Measurements from ENCODE around the gene RNF38.
"Not testable (repeated sequence)": the region's sequence is repeated elsewhere in the genome, so short reads cannot be mapped to it uniquely, and the experiment has no call there.

The RNF38 gene

DNA sequence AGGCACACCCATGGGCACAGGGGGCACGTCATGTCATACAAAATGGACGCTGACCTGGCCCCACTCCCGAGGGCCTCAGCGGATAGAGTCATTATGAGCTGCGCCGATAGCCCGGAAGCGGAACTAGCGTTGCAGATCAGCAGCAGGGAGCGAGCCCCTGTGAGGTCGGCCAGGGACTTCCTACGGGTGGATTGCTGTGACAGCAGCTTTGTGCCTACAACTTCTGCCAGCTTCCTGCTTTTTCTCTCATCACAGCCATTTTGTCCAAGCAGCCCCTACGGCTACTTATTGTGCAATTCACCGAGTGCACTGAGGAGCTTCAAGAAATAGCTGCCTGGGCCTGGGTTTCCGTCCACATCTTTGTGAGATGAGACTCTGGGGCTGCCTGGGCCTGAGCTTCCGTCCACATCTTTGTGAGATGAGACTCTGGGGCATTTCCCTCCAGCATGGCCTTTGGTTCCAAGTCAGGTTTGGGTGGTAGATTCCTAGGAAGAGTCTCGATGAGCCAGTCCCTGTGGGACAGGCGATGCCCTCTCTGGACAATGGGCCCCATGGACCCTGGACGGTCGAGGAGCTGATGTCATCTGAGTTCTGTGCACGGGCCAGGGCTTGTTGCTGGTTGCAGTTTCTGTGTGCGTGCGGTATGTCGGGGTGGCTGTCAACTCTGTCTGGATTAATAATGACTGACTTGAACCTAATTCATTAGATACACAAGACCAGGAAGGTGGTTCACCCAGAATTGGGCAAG lies 74.8 kb downstream of the RNF38 start:
- no peak for DNase-seq

DNA sequence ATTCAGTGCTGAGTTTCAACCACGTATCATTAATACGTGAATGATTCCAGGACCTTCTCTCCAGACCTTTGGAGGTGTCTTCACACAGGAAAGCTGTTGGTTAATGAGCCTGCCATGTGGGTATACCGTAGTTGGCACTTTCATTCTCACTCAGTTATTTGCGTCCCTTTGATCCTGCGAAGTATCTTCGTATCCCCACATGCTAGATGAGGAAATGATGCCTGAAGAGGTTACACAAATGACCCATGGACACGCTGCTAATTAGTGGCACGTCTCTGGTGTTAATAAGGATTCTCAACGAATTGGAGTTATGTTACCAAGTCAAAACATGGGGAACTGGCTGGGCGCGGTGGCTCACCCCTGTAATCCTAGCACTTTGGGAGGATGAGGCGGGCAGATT lies 76.1 kb downstream of the RNF38 start:
- DNase-seq: no peak

DNA sequence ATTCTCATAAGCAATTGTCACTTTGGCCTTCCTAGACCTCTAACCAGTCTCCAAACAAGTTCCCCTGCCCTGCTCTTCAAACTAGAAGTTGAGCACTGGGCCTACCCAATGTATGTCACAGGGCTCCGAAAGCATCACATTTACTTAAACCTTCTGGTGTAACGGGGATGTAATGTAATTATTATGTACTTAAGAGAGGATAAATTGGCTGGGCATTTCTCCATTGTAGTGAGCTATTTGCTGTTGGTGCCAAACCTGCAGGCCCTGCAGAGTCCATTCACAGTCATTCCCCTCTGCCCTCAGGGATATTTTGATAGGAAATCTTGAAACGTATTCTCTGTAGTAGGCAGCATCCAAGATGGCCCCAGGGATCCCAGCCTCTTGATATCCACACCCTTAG lies 77.6 kb downstream of the RNF38 start:
- no peak for DNase-seq

DNA sequence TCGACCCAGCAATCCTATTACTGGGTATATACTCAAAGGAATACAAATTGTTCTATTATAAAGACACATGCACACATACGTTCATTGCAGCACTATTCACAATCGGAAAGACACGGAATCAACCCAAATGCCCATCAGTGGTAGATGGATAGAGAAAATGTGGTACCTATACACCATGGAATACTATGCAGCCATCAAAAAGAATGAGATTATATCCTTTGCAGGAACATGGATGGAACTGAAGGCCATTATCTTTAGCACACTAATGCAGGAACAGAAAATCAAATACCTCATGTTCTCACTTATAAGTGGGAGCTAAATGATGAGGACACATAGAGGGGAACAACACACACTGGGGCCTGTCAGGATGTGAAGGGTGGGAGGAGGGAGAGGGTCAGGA lies 78.2 kb downstream of the RNF38 start:
- not testable (repeated sequence) for DNase-seq

DNA sequence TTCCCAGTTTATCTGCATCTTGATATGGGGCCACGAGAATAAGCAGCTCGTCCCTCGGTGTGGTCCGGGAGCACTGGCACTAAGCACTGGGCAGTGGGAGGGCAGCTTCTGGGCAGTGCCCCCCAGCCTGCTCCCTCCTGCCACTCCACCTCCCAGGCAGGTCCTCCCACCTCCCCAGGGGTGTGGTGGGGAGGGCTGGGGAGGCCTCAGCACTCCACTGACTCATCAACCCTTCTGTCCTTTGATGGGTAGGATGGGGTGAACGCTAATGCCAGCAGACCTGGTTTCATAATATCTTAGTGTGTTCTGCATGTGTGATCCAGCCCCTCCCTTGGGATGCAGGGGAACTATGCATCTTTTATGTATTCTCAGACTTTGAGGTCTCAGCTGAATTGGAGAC lies 79.6 kb downstream of the RNF38 start:
- no peak for DNase-seq

DNA sequence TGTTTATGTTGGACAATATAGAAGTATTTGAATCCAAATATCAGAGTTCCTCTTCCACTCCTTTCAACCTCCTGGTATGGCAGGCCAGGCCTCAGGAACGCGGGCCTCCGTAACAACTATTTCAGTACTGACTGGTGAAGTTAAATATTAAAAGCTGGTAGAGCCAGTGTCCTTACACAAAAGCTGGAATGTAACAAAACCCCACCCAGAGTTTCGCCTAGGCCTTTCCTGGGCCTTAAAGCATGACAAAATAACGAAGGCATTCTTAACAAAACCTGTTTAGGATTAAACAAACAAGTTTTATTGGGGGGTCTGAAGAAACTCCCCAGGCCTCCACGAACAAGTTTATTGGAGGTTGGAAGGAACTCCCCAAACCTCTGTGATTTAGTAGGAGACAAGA lies 80.3 kb downstream of the RNF38 start:
- no peak for DNase-seq

DNA sequence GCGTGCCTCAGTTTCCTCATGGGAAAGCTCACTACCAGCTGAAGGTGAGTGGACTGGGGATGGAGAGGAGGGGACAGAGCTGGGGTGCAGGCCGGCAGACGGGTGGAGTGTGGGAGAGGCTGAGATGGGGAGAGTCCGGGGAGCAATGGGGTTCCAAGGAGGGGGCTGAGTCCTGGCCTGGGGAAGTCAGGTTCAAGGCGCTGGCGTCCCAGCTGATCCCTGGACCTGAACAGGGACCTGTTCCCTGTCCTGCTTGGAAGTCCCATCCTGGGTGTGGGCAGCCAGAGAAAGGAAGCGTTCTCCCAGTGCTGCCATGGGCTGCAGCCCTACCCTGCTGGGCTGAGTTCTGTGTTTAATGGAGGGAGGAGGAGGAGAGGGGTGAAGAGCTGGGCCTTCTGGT lies 80.9 kb downstream of the RNF38 start:
- DNase-seq: no peak

DNA sequence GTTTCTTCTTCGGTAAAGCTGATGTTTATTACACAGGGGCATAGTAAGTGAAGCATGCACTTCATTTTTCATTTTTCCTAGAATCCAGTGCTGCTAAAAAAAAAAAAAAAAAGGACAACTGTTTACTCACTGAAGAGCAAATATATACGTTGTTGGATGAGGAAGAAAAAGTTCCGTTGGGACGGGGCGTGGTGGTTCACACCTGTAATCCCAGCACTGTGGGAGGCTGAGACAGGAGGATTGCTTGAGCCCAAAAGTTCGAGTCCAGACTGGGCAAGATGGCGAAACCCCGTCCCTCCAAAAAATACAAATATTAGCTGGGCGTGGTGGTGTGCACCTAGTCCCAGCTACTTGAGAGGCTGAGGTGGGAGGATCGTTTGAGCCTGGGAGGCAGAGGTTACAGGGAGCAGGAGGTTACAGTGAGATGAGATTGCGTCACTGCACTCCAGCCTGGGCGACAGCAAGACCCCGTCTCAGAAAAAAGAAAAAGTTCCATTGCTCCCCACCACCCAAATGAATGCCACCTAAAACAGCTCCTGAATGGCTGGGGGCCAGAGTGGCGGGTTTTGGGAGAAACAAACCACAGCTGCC lies 81.8 kb downstream of the RNF38 start:
- DNase-seq: no peak

DNA sequence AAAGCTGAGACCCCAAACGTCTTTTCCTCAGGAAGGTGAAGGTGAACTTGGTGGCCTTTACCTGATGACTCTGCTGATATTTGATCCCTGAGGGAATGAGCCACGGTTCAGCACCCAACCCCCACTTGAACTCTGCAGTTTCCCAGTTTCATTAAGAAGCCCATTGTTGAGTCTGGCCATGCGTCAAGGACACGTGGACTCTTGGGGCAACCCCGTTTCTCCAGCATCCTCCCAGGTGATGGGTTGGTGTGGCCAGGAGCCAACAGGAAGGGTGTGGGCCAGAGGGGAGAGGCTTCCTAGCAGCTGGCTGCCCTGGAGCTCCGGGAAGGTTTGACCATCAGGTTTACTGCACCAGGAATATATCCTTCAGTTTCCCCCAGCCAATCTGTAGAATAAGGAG lies 82.3 kb downstream of the RNF38 start:
- DNase-seq: no peak

DNA sequence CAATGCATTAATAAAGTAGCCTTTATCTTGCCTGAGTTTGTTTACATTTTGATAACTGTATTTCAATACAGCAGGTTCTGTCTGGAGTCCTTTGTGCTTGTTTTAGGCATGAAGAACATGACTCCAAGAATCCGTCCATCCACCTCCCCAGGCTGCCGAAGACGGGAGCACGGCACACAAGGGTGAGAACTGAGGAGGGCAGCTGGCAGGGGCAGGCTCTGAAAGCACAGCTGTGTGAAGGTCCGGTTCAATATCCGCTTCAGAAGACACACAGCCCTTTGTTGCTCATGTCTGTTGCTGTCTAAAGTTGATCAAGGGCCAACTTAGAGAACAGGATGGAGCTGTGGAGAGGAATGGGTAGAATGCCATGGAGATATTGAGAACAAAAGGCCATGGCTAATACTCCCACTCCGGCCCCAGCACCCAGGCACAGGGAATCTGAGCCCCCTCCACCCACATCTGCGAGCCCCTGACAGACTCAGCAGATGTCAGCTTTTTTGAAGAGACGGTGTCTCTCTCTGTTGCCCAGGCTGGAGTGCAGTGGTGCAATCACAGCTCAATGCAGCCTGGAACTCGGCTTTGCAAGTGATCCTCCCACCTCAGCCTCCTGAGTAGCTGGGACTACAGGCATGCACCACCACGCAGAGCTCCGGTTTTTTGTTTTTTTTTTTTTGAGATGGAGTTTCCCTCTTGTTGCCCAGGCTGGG lies 83.3 kb downstream of the RNF38 start:
- no peak for DNase-seq

DNA sequence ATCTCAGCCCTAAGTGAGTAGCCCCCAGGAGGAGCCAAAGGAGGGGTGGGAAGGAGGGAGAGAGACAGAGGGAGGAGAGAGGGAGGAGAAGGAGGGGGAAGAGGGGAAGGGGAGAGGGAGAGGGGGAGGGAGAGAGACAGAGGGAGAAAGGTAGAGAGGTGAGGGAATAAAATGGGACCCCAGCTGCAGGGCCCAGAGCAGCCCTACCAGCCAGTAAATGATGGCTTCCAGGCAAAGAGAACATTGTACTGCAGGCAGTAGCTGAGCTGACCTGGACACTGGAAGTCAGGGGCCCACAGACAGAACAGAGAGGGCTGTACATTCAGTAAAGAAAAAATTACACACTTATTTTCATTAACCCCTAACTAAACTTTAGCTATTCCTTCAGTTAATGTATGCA lies 84.0 kb downstream of the RNF38 start:
- no peak for DNase-seq

DNA sequence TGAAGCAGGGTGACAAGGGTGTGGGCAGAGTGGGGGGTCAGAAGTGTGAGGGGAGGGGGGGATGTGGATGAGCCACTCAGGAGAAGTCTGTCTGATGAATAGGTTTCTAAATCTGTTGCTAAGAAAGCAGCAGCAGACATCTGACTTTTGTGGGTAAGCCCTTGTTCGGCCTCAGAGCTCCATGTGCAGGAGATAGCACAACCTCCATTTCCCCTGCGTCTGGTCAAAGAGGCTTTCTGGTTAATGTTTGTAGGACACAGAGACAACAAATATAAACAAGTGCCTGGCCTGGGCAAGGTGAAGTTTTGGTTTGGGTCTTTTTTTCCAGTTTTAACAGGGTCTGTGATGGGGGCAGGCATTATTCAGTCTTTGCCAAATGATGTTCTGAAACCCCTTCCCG lies 84.8 kb downstream of the RNF38 start:
- no peak for DNase-seq

DNA sequence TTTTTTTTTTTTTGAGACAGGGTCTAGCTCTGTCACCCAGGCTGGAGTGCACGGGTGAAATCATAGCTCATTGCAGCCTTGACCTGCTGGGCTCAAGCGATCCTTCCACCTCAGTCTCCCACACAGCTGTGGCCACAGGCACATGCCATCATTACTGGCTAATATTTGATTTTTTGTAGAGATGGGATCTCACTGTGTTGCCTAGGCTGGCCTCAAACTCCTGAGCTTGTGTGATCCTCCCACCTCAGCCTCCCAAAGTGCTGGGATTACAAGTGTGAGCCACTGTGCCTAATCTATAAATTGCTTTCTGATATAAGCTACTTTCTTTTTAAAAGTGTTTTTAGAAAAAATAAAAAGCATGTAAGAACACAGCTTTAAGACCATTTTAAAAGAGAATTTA lies 85.3 kb downstream of the RNF38 start:
- no peak for DNase-seq

DNA sequence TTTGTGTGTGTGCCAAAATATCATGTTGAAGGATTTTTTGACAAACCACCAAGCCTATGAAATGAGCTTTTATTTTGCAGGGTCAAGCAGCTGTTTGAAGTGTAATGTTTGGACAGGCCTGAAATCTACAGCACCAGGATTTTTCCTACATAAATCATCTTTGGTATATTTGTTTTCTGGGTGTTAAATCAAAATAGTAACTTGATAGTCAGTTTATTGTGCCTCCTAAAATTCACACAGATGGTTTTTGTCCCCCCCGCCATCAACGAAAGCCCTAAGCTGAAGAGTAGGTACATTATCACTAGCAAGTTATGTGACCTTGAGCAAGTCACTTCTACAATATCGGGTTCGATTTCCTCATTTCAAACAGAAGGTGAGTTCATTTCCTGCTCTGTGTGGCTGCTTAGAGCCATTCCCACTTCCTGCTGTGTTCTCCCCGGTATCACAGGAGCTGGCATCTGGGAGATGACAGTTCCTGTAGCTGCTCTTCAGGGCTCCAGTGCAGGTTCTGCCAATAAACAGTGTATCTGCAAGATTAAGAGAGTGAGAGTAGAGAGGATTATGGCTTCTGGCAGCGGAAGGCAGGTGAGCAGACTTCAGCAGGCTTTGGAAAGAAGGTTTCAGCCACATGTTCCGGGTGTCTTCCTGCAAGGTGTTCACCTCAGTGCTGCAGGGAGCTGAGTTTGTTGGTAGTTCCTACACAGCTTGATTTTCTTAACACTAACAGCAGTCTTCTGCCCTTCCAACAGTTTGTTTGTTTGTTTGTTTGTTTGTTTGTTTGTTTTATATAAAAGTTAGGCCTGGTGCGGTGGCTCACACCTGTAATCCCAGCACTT lies 93.4 kb downstream of the RNF38 start:
- DNase-seq: no peak

DNA sequence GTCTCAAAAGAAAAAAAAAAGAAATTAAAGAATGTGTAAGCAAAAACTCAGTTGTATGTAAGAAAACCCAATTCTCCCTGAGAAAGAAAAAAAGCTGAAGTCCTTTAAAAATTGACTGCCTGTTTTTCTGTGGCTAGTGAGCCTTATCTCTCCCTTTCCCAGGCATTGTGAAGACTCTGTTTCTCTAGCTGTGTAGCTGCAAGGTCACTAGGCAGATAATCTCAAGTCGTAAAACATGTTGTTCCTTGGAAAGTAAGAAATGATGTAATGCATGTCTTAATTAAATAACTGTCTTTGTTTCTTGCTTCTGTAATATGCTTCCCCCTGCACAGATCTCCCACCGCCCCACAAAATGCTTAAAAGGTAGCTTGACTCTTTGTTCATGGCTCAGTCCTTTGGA lies 95.7 kb downstream of the RNF38 start:
- not testable (repeated sequence) for DNase-seq

DNA sequence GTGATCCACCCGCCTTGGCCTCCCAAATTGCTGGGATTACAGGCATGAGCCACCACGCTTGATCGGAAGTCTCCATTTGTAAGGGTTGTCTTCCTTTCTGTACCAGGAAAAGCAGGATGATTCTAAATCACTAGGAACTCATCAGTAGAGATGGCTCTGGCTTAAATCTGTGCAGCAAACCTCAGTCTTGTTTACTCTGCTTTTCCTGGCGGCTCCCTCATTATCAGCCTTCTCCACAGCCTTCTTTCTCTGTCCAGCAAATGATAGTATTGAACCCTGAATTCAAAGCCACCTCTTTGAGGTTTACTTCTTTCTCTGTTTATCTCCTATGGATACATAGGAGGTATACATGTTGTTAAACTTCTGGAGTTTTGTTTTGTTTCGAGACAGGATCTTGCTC lies 98.8 kb downstream of the RNF38 start:
- DNase-seq: no peak

DNA sequence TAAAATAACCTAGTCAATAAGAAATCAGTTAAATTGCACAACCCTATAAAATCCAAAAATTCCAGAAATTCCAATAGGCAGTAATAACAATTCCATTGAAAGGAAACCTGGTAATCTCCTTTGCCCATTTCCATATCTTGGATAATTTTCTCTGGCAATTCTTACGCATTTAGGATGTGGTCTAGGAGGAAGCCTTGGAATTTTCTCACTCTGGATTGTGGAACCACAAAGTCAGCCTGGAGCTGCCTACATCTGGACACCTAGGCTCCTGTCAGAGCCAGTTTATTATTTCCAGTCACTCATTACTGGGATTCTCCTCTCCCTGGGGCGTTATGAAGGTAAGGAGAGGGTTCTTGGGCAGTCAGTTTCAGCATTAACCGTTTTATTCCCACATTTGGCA lies 101.5 kb downstream of the RNF38 start:
- no peak for DNase-seq

DNA sequence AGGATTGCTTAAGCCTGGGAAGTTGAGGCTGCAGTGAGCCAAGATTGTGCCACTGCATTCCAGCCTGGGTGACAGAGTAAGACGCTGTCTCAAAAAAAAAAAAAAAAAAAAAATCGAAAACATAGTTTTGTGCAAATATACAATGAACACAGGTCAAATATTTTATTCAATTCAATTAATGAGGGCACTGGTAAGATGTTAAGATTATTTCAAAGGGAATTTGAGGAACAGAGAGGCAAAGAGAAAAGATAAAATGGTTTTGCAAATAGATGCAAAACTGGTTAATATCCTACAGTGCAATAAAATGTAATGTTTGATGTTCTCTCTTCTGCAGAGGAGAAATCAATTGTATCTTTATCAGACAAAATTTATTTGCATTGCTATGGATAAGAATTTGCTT lies 102.3 kb downstream of the RNF38 start:
- DNase-seq: no peak

DNA sequence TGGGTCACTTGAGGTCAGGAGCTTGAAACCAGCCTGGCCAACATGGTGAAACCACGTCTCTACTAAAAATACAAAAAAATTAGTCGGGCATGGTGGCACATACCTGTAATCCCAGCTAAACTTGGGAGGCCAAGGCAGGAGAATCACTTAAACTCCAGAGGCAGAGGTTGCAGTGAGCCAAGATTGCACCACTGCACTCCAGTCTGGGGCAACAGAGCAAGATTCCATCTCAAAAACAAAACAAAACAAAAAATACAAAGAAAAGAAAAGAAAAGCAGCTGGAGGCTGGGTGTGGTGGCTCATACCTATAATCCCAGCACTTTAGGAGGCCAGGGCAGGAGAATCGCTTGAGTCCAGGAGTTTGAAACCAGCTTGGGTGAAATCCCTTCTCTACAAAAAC lies 105.1 kb downstream of the RNF38 start:
- DNase-seq: not testable (repeated sequence)

DNA sequence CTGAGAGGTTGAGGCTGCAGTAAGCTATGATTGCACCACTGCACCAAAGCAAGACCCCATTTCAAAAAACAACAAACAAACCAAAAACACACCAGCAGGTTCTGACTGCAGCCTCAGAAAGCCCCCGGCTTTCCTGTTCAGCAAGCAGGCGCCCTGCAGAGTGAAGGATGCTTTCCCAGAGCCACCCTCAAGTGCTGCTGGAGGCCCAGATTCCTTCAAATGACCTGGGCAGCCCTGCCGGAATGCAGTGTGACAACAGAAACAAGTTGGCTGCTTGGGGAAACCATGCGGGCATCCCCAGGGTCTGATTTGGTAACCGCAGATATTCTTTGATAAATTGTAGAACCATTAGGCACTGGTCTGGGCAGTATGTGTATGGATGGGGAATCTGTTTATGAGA lies 106.2 kb downstream of the RNF38 start:
- no peak for DNase-seq

DNA sequence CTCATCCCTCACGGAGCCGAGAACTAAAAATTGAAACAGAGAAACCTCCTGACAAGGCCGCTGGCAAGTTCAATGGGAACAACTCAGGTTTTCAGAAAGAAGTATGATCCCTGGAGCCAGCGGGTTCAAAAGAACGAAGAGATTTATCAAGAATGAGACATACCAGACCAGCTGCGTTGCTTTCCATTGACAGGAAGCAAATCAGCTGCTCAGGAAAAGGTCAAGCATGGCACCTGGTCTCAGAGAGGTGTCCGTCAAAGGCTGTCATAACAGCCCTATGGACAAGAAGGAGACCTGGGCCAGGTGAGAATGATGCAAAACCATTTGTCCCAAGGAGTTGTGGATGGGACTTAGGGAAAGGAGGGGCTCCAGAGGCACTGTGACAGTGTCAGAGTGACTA lies 106.9 kb downstream of the RNF38 start:
- no peak for DNase-seq

DNA sequence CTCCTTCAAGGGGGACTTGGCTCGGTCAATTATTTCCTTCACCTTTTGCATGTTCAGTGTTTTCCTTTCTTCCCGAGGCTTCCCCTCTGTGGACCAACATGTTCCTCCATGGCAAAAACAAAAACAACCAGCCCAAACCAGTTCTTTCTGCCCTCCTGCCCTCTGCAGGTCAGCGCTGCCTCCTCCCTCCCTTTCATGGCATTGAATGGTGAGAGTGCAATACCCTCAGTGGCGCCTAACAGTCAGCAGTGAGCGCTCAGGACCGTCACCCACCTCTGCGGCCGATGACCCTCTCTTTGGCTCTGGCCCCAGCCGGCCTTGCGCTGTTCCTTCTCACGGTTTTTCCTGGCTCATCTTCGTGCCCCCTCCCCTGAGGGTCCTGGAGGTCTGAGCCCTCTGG lies 107.4 kb downstream of the RNF38 start:
- DNase-seq: no peak

DNA sequence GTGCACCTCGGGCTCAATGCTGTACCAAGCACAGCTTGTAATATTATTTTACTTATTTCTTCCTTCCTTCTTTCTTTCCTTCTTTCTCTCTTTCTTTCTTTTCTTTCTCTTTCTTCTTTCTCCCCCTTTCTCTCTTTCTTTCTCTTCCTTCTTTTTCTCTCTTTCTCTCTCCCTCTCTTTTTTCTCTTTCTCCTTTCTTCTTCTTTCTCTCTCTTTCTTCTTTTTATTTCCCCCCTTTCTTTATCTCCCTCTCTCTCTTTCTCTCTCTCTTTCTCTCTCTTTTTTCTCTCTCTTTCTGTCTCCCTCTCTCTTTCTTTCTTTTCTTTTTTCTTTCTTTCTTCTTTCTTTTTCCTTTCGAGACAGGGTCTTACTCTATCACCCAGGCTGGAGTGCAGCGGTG lies 109.1 kb downstream of the RNF38 start:
- no peak for DNase-seq
